Gastroesophageal sphincter (tissue), 4 donors: ENCODE results near the gene KCNQ1OT1. TPM values are rescaled to one million over a fixed set of nuclear protein-coding genes. Genes with fewer than 3 reads are reported as not detected.

ENCODE experiments used
- ATAC-seq: fragments of 150-250 bp; one replicate; pipeline ENCODE4 v1.9.1; 2016; ENCODE audit warnings: mild to moderate bottlenecking, moderate library complexity
- H3K27ac ChIP-seq, 4 donors: fragments of 200-600 bp; sonication (generic) in 3 of 4; 1 replicate in 3 of 4; 2 replicates in 1 of 4; pipeline ENCODE4 v1.5.1; 2016 to 2019
- H3K27me3 ChIP-seq: fragments of 200-600 bp; sonication (generic); one replicate; pipeline ENCODE4 v1.5.1; 2019
- H3K36me3 ChIP-seq, 2 donors: fragments of 200-600 bp; sonication (generic); one replicate each; pipeline ENCODE4 v1.5.1; 2019; ENCODE audit warnings: control low read depth in 1 of 2
- H3K4me1 ChIP-seq, 3 donors: fragments of 200-600 bp; sonication (generic); 1 replicate in 2 of 3; 2 replicates in 1 of 3; pipeline ENCODE4 v1.5.1; 2016 to 2019; ENCODE audit warnings: control low read depth in 2 of 3
- H3K4me3 ChIP-seq, 2 donors: fragments of 200-600 bp; sonication (generic); one replicate each; pipeline ENCODE4 v1.5.1; 2019; ENCODE audit warnings: mild to moderate bottlenecking in 1 of 2, moderate library complexity in 1 of 2
- H3K9me3 ChIP-seq, 3 donors: fragments of 200-600 bp; sonication (generic); one replicate each; pipeline ENCODE4 v1.5.1; 2017 to 2019; ENCODE audit warnings: control low read depth in 2 of 3
- CTCF ChIP-seq, 4 experiments: fragments of 200-600 bp in 2 of 4; fragments of 450-650 bp in 2 of 4; sonication (generic) in 1 of 4; IDR thresholded peaks; one replicate each; pipeline ENCODE4 v1.5.1; 2017 to 2019; ENCODE audit warnings: antibody characterized with exemption in 4 of 4, mild to moderate bottlenecking in 2 of 4, moderate library complexity in 2 of 4
- EP300 ChIP-seq: sonication (generic); formaldehyde crosslinking; IDR thresholded peaks from one replicate; pipeline ENCODE4 v1.6.1; 2017; ENCODE audit warnings: antibody characterized with exemption, mild to moderate bottlenecking
- POLR2A ChIP-seq, 2 donors: fragments of 450-650 bp; IDR thresholded peaks; one replicate each; pipeline ENCODE4 v1.6.1; 2017; ENCODE audit warnings: antibody characterized with exemption in 2 of 2, mild to moderate bottlenecking in 2 of 2, moderate library complexity in 1 of 2
- POLR2AphosphoS5 ChIP-seq: sonication (generic); formaldehyde crosslinking; IDR thresholded peaks from one replicate; pipeline ENCODE4 v1.6.1; 2017; ENCODE audit warnings: antibody characterized with exemption
- WGBS, 2 donors: methylation state at CpG; one replicate each; pipeline ENCODE4 v1.1.5; 2018; ENCODE audit warnings: low coverage in 1 of 2; 5-methylcytosine and 5-hydroxymethylcytosine counted together
- total RNA-seq, 4 donors: library from RNA; depleted of rRNA; stranded (reverse); fragments of >200 nt; gene quantifications; one replicate each; pipeline ENCODE4 v1.1.0, GENCODE V29; 2016

The KCNQ1OT1 gene
- total RNA-seq, 4 donors from 2014 or later: 0.52 to 3.3 (median 1.4) TPM

DNA sequence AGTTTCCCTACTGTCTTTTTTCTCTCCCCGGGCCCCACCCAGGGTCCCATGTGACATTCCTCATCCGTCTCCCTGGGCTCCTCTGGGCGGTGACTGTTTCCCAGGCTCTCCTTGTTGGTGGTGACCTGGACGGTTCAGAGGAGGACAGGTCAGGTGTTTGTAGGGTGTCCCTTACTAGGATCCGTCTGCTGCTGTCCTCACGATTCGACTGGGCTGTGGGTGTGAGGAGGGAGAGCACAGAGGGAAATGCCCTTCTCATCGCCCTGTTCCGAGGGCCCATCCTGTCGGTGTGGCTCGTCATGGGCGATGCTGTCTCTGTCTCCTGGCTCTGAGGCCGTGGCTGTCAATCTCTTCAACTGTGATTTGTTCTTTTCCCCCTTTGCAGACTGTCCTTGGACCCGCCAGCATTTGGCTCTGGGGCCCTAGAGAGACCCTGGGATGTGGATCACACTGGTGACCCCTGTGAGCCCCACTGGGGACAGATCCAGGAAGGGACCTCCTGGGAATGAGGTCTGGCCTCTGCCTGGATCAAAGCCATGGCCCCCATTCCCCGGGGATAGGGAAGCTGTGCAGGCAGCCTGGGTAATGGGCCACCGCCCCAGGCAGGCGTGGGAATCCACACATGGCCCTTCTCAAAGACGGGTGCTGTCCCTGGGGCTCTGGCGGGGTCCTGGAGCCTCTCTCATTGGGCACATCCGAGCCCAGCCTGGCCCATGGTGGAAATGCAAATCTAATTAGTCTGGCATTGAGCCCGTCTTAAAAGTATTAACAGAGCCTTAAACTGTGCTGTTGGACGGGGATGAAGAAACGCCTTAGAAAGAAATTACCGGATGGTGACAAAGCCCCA is 46.8 kb upstream of the KCNQ1OT1 start:
- no peak for TF ChIP-seq EP300
- TF ChIP-seq POLR2A (IDR thresholded peaks at IDR 0.05): no peak
- TF ChIP-seq CTCF (IDR thresholded peaks at IDR 0.05): no peak
- no peak for TF ChIP-seq POLR2AphosphoS5
- H3K27me3 ChIP-seq: no peaks in the 10 kb centered on the region
- ATAC-seq: no peak
- no peaks in the 10 kb centered on the region for H3K9me3 ChIP-seq
- H3K4me3 ChIP-seq: no peak overlapping the region
- H3K27ac ChIP-seq: no peak overlapping the region
- H3K36me3 ChIP-seq: no peaks in the 10 kb centered on the region
- 83 to 87% methylated on average over 8 to 12 of the region's 24 CpGs for WGBS, 2 donors
- peaks cover 0 to 8% (median 0%) of the 10 kb centered on the region in 3 donors for H3K4me1 ChIP-seq

DNA sequence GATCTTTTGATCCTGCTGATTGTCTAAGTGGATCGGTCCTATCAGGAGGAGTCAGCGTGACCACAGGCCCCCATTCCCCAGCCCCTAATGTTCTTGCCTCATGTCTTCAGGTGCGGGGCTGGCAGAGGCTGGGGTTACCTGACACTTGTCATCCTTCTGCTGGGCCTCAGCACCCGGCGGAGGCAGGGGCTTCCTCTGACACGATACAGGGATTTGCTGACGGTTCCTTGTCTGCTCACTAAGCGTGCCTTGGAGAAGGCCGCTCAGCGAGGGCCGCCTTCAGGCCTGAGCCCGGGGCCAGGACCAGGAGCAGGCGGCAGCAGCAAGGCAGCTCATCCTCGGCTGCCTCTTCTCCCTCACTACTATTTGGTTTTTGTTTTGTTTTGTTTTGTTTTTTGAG is 45.7 kb upstream of the KCNQ1OT1 start:
- Histone ChIP-seq H3K4me3 (no peak overlapping the region), H3K27ac (no peak overlapping the region), H3K27me3 (no peaks in the 10 kb centered on the region), H3K36me3 (no peaks in the 10 kb centered on the region), H3K4me1 (peaks cover 0 to 17% (median 0%) of the 10 kb centered on the region in 3 donors), H3K9me3 (no peaks in the 10 kb centered on the region)
- ATAC-seq: no peak
- WGBS, 2 donors: 94 to 95% methylated on average over 8 to 14 of the region's 14 CpGs
- no peak for TF ChIP-seq EP300
- TF ChIP-seq POLR2AphosphoS5: no peak
- TF ChIP-seq POLR2A (IDR thresholded peaks at IDR 0.05): no peak
- no peak for TF ChIP-seq CTCF (IDR thresholded peaks at IDR 0.05)

DNA sequence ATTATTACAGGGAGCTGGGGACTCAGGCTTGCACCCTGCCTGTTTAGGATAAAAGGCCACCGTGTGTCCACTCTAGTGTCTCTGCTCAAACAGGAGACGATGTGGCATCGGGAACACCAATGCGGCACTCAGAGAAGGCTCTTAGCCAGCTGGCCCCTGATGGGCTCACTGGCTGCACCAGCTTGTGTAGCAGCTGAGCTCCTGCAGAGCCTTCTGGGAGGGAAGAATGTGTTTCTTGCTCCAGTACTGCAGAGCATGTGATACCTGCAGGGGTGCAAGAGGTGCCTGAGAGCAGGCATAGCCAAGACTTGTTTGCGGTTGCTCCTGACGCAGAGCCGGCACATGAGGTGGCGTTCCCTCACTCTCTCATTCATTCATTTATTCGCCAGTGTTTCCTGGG is 44.4 kb upstream of the KCNQ1OT1 start:
- ATAC-seq: no peak
- no peak overlapping the region for H3K27ac ChIP-seq
- TF ChIP-seq POLR2A (IDR thresholded peaks at IDR 0.05): no peak
- no peak for TF ChIP-seq EP300
- no peak for TF ChIP-seq POLR2AphosphoS5
- no peak for TF ChIP-seq CTCF (IDR thresholded peaks at IDR 0.05)
- no peak overlapping the region for H3K4me3 ChIP-seq
- no peaks in the 10 kb centered on the region for H3K27me3 ChIP-seq
- peaks cover 0 to 17% (median 0%) of the 10 kb centered on the region in 3 donors for H3K4me1 ChIP-seq
- H3K9me3 ChIP-seq: no peaks in the 10 kb centered on the region
- 92 to 93% methylated on average over 2 to 5 of the region's 9 CpGs for WGBS, 2 donors
- no peaks in the 10 kb centered on the region for H3K36me3 ChIP-seq

- ATAC-seq: no peak
Measured at GRCh38 chr11:2743427-2744110, 43.8 kb upstream of the KCNQ1OT1 start.

More at GRCh38 chr11:2743427-2744110, 43.8 kb upstream of the KCNQ1OT1 start:
- H3K4me3 ChIP-seq: no peak overlapping the region
- no peaks in the 10 kb centered on the region for H3K27me3 ChIP-seq
- H3K36me3 ChIP-seq: no peaks in the 10 kb centered on the region
- H3K9me3 ChIP-seq: no peaks in the 10 kb centered on the region
- no peak for TF ChIP-seq EP300
- no peak for TF ChIP-seq CTCF (IDR thresholded peaks at IDR 0.05)
- TF ChIP-seq POLR2AphosphoS5: no peak
- TF ChIP-seq POLR2A (IDR thresholded peaks at IDR 0.05): no peak
- no peak overlapping the region for H3K27ac ChIP-seq
- 95% methylated on average over 4 of the region's 21 CpGs; no CpG with 5 or more reads in 1 of the 2 donors for WGBS, 2 donors
- H3K4me1 ChIP-seq: peaks cover 0 to 17% (median 0%) of the 10 kb centered on the region in 3 donors
